ENCODE results near the gene KBTBD4.

- TF ChIP-seq CTCF (IDR thresholded peaks at IDR 0.05; ENCODE audit: poor library complexity, severe bottlenecking) (no peak), RAD21 (conservative IDR thresholded peaks at IDR 0.05) (no peak), TAF1 (IDR thresholded peaks at IDR 0.05; ENCODE audit: low read depth) (no peak), SMC3 (conservative IDR thresholded peaks at IDR 0.05; ENCODE audit: poor library complexity) (no peak), POLR2AphosphoS5 (IDR thresholded peaks at IDR 0.05) (no peak), EP300 (conservative IDR thresholded peaks at IDR 0.05; ENCODE audit: poor library complexity, severe bottlenecking) (no peak), EZH2 (IDR thresholded peaks at IDR 0.05; ENCODE audit: borderline replicate concordance, insufficient read depth, low read length, poor library complexity, severe bottlenecking) (no peak)
Measured at GRCh38 chr11:47589118-47589517, 10.3 kb upstream of the KBTBD4 start.
